IMR-90 (cell line): ENCODE data around the gene CKAP4. TPM values are rescaled to one million over a fixed set of nuclear protein-coding genes. Genes with fewer than 3 reads are reported as not detected.

Experiments used
- ATAC-seq: fragments of 200-7000 bp; cut with Tn5 transposase; 2 replicates; pipeline ENCODE4 v1.9.1; 2020; ENCODE audit warnings: low read depth, mild to moderate bottlenecking, moderate library complexity
- BruUV-seq: library from RNA; stranded (reverse); fragments of 400-500 nt; replicated peaks from 2 replicates; lab custom pipeline; 2021; lab: Mats Ljungman, UMichigan
- CTCF ChIA-PET: fragments of 300-600 bp; formaldehyde crosslinking; extraction: SDS; loops from one replicate; lab custom pipeline; 2021; ENCODE audit warnings: antibody characterized with exemption; lab: Yijun Ruan, JAX
- POLR2A ChIA-PET: fragments of 300-600 bp; sonication (Branson Sonifier 250); formaldehyde crosslinking; loops from one replicate; lab custom pipeline; 2022; ENCODE audit warnings: antibody characterized with exemption; ENCODE audit not compliant: unreplicated experiment; lab: Charles Lee
- DNase-seq: peaks from one replicate; pipeline ENCODE4 v3.0.0; 2013
- H2AFZ ChIP-seq: replicated peaks from 2 replicates; pipeline ENCODE3; 2013; ENCODE audit warnings: low read length, mild to moderate bottlenecking; ENCODE audit not compliant: poor library complexity
- H2AK5ac ChIP-seq: 2 replicates; pipeline ENCODE4 v1.6.1; 2013; ENCODE audit warnings: low read depth, low read length, inconsistent platforms
- H2AK9ac ChIP-seq: replicated peaks from 2 replicates; pipeline ENCODE3; 2013; ENCODE audit warnings: mild to moderate bottlenecking, low read depth, low read length, moderate library complexity; ENCODE audit not compliant: poor library complexity
- H2BK120ac ChIP-seq: 2 replicates; pipeline ENCODE4 v1.6.1; 2013; ENCODE audit warnings: low read depth, low read length, inconsistent platforms
- H2BK15ac ChIP-seq: 3 replicates; pipeline ENCODE4 v1.6.1; 2013; ENCODE audit warnings: low read depth, low read length, inconsistent platforms
- H2BK20ac ChIP-seq: 2 replicates; pipeline ENCODE4 v1.6.1; 2013; ENCODE audit warnings: low read depth, mild to moderate bottlenecking, inconsistent platforms, low read length, moderate library complexity
- H2BK5ac ChIP-seq: 2 replicates; pipeline ENCODE4 v1.6.1; 2013; ENCODE audit warnings: mild to moderate bottlenecking, low read depth, low read length, inconsistent platforms; ENCODE audit not compliant: poor library complexity, severe bottlenecking
- H3K14ac ChIP-seq: replicated peaks from 2 replicates; pipeline ENCODE4 v1.6.1; 2013; ENCODE audit warnings: low read depth, low read length, inconsistent platforms
- H3K18ac ChIP-seq: 2 replicates; pipeline ENCODE4 v1.6.1; 2013; ENCODE audit warnings: low read depth, low read length, control low read depth
- H3K23ac ChIP-seq: 2 replicates; pipeline ENCODE4 v1.6.1; 2013; ENCODE audit warnings: low read depth, low read length, inconsistent platforms
- H3K27ac ChIP-seq: 2 replicates; pipeline ENCODE4 v1.5.1; 2013; ENCODE audit warnings: mild to moderate bottlenecking, control low read depth, low read length; ENCODE audit not compliant: insufficient read depth
- H3K27me3 ChIP-seq: 2 replicates; pipeline ENCODE4 v1.6.1; 2013; ENCODE audit warnings: low read length; ENCODE audit not compliant: control insufficient read depth, insufficient read depth
- H3K36me3 ChIP-seq: 2 replicates; pipeline ENCODE4 v1.6.1; 2013; ENCODE audit warnings: low read length, mixed read lengths; ENCODE audit not compliant: control insufficient read depth, insufficient read depth
- H3K4ac ChIP-seq: 2 replicates; pipeline ENCODE4 v1.6.1; 2013; ENCODE audit warnings: low read depth, low read length, inconsistent platforms
- H3K4me1 ChIP-seq: 2 replicates; pipeline ENCODE4 v1.6.1; 2013; ENCODE audit warnings: low read length, mixed read lengths; ENCODE audit not compliant: control insufficient read depth, insufficient read depth
- H3K4me2 ChIP-seq: 2 replicates; pipeline ENCODE4 v1.6.1; 2013; ENCODE audit warnings: low read depth, mild to moderate bottlenecking, control low read depth, low read length, moderate library complexity
- H3K4me3 ChIP-seq: 2 replicates; pipeline ENCODE4 v1.5.1; 2013; ENCODE audit warnings: low read depth, mild to moderate bottlenecking, control low read depth, low read length, moderate library complexity; ENCODE audit not compliant: insufficient read depth
- H3K56ac ChIP-seq: 2 replicates; pipeline ENCODE4 v1.6.1; 2013; ENCODE audit warnings: low read length, inconsistent platforms; ENCODE audit not compliant: insufficient read depth; ENCODE audit errors: extremely low read depth
- H3K79me1 ChIP-seq, 2 experiments: 2 replicates each; pipeline ENCODE4 v1.6.1; 2013; ENCODE audit warnings: low read length in 2 of 2, inconsistent platforms in 1 of 2, low read depth in 1 of 2
- H3K9ac ChIP-seq: 2 replicates; pipeline ENCODE4 v1.6.1; 2013; ENCODE audit warnings: low read depth, low read length, control low read depth
- H3K9me1 ChIP-seq: 2 replicates; pipeline ENCODE4 v1.6.1; 2013; ENCODE audit warnings: low read length, inconsistent platforms; ENCODE audit not compliant: insufficient read depth
- H3K9me3 ChIP-seq: 2 replicates; pipeline ENCODE4 v1.6.1; 2013; ENCODE audit warnings: low read length; ENCODE audit not compliant: control insufficient read depth, insufficient read depth
- H4K20me1 ChIP-seq: 2 replicates; pipeline ENCODE4 v1.6.1; 2013; ENCODE audit warnings: low read length, inconsistent platforms; ENCODE audit not compliant: insufficient read depth
- H4K5ac ChIP-seq: 2 replicates; pipeline ENCODE4 v1.6.1; 2013; ENCODE audit warnings: mild to moderate bottlenecking, low read depth, low read length, control low read depth
- H4K8ac ChIP-seq, 2 experiments: 2 replicates each; pipeline ENCODE4 v1.6.1; 2013; ENCODE audit warnings: low read depth in 2 of 2, low read length in 2 of 2, control low read depth in 1 of 2, inconsistent platforms in 1 of 2
- H4K91ac ChIP-seq: 2 replicates; pipeline ENCODE4 v1.6.1; 2013; ENCODE audit warnings: low read depth, low read length, inconsistent platforms; ENCODE audit not compliant: insufficient read depth
- BHLHE40 ChIP-seq: fragments of 150-350 bp; IDR thresholded peaks from 2 replicates; pipeline ENCODE4 v1.6.1; 2016; ENCODE audit warnings: mild to moderate bottlenecking, low read depth, low read length
- CHD1 ChIP-seq: IDR thresholded peaks from 2 replicates; pipeline ENCODE4 v1.6.1; 2012; ENCODE audit warnings: low read depth, low read length, improper control_type of control experiment
- CTCF ChIP-seq: conservative IDR thresholded peaks from 2 replicates; pipeline ENCODE4 v1.5.1; 2012; ENCODE audit warnings: mild to moderate bottlenecking, low read depth, low read length, improper control_type of control experiment
- FOS ChIP-seq: fragments of 150-350 bp; IDR thresholded peaks from 2 replicates; pipeline ENCODE4 v1.6.1; 2016; ENCODE audit warnings: low read depth, low read length
- MAZ ChIP-seq: IDR thresholded peaks from 2 replicates; pipeline ENCODE4 v1.6.1; 2012; ENCODE audit warnings: low read depth, mild to moderate bottlenecking, low read length, improper control_type of control experiment, moderate library complexity, borderline replicate concordance
- MXI1 ChIP-seq: IDR thresholded peaks from 2 replicates; pipeline ENCODE4 v1.6.1; 2012; ENCODE audit warnings: low read depth, mild to moderate bottlenecking, low read length, moderate library complexity, borderline replicate concordance
- NFE2L2 ChIP-seq: fragments of 150-350 bp; IDR thresholded peaks from 2 replicates; pipeline ENCODE4 v1.6.1; 2016; ENCODE audit warnings: low read depth, mild to moderate bottlenecking, low read length
- RAD21 ChIP-seq: IDR thresholded peaks from 2 replicates; pipeline ENCODE4 v1.6.1; 2012; ENCODE audit warnings: low read length, improper control_type of control experiment
- RFX5 ChIP-seq: IDR thresholded peaks from 2 replicates; pipeline ENCODE4 v1.8.0; 2012; ENCODE audit warnings: low read depth, mild to moderate bottlenecking, low read length, moderate library complexity
- USF2 ChIP-seq: fragments of 150-350 bp; IDR thresholded peaks from 2 replicates; pipeline ENCODE4 v1.6.1; 2017; ENCODE audit warnings: mild to moderate bottlenecking, antibody characterized with exemption, low read length, low read depth
- WGBS, 2 experiments: methylation state at CpG; one replicate each; pipeline versions ENCODE4 v1.1.5 to v1.1.7; 2013; ENCODE audit warnings: missing lambda C conversion rate in 2 of 2; ENCODE audit not compliant: insufficient read length in 1 of 2; ENCODE audit errors: extremely low coverage in 2 of 2; 5-methylcytosine and 5-hydroxymethylcytosine counted together
- dilution Hi-C: fragments of 300-500 bp; cut with HindIII; formaldehyde crosslinking; loops from one replicate; pipeline ENCODE4 v1.14.3; 2018; ENCODE audit warnings: low sequenced_read_pairs; ENCODE audit not compliant: unreplicated experiment
- in situ Hi-C: fragments of 300-500 bp; cut with MboI; formaldehyde crosslinking; loops from 3 replicates; pipeline ENCODE4 v1.14.3; 2019; ENCODE audit warnings: low sequenced_read_pairs, inconsistent platforms, mixed read lengths
- intact Hi-C: fragments of 100-400 bp; cut with micrococcal nuclease; formaldehyde crosslinking; loops from 2 replicates; pipeline ENCODE4 v1.10.0; 2022
- polyA plus RNA-seq, 3 experiments: library from polyadenylated mRNA; depleted of rRNA; stranded (reverse); fragments of >200 nt; gene quantifications; 2 replicates each; pipeline ENCODE4 v1.2.3, GENCODE V29; 2012; ENCODE audit warnings: low replicate concordance in 1 of 3
- total RNA-seq: library from RNA; depleted of rRNA; stranded (reverse); fragments of >200 nt; gene quantifications from 2 replicates; pipeline ENCODE4 v1.2.3, GENCODE V29; 2012

Gene CKAP4
- total and polyA plus RNA-seq, 2 of the 4 experiments (the other 2 are of a cell fraction) = 94.5 to 297 TPM

- no CpG with 5 or more reads among the region's 6 CpGs for WGBS, 2 experiments
- Histone ChIP-seq H4K20me1 (no peaks in the 10 kb centered on the region), H3K79me1 (no peaks in the 10 kb centered on the region), H2AK5ac (no peak overlapping the region), H3K14ac (no peak overlapping the region), H3K18ac (no peak overlapping the region), H2AFZ (no peak overlapping the region), H3K56ac (no peak overlapping the region), H3K4me2 (no peak overlapping the region), H2AK9ac (no peak overlapping the region), H3K23ac (no peak overlapping the region), H4K91ac (no peak overlapping the region), H3K9me3 (no peaks in the 10 kb centered on the region), H3K9ac (no peak overlapping the region), H3K9me1 (no peaks in the 10 kb centered on the region; the same call in 1 of the 2 replicates), H2BK120ac (no peak overlapping the region), H3K4ac (no peak overlapping the region), H2BK5ac (no peak overlapping the region), H3K4me1 (no peaks in the 10 kb centered on the region), H3K27ac (no peak overlapping the region), H4K8ac (no peak overlapping the region), H2BK20ac (no peak overlapping the region), H3K36me3 (no peaks in the 10 kb centered on the region), H3K27me3 (peaks cover 12% of the 10 kb centered on the region), H4K5ac (no peak overlapping the region), H3K4me3 (no peak overlapping the region), H2BK15ac (no peak overlapping the region)
- dilution Hi-C loops = no loop called here
- ChIA-PET POLR2A (no interaction called here), CTCF (interaction anchor here (0.7 kb wide), 1 partner anchor 1391 kb away, joined by 3 read pairs; no protein-coding TSS in a partner anchor)
- DNase-seq (no peak), ATAC-seq (no peak)
- in situ Hi-C loops = no loop called here
- intact Hi-C loops = no loop called here
- BruUV-seq = no TSS peak
- no peak for TF ChIP-seq MAZ
- no peak for TF ChIP-seq FOS
- no peak for TF ChIP-seq CTCF
- no peak for TF ChIP-seq CHD1
- TF ChIP-seq USF2 = no peak
- TF ChIP-seq RAD21 = no peak
- TF ChIP-seq MXI1 = no peak
- TF ChIP-seq BHLHE40 = no peak
- TF ChIP-seq RFX5 = no peak
- TF ChIP-seq NFE2L2 = no peak
Measured at GRCh38 chr12:106274012-106274411, 26.2 kb upstream of the CKAP4 start.
